Jurkat, Clone E6-1 (cell line): ENCODE data around the gene PARL.
A peak's percentile ranks its signal among the peaks of the same experiment; 100 is the strongest.
"Not testable (repeated sequence)": the region's sequence is repeated elsewhere in the genome, so short reads cannot be mapped to it uniquely, and the experiment has no call there.

Experiments
- DNase-seq: peaks from one replicate; pipeline ENCODE4 v3.0.0-alpha.2; 2011; ENCODE audit warnings: low read depth, low spot score
- H3K4me3 ChIP-seq: 2 replicates; pipeline ENCODE4 v1.5.1; 2011; ENCODE audit warnings: mild to moderate bottlenecking, low read length, control low read depth, moderate library complexity

Gene PARL

GRCh38 chr3:183807209-183807728 lies 77.4 kb downstream of the PARL start:
- no peak for DNase-seq
- H3K4me3 ChIP-seq: no peak overlapping the region

- no peak for DNase-seq
- H3K4me3 ChIP-seq: no peak overlapping the region
Observed at GRCh38 chr3:183802989-183803388, 81.7 kb downstream of the PARL start.

GRCh38 chr3:183801601-183802000 lies 83.1 kb downstream of the PARL start:
- no peak for DNase-seq
- H3K4me3 ChIP-seq: no peak overlapping the region

- no peak for DNase-seq
- no peak overlapping the region for H3K4me3 ChIP-seq
Observed at GRCh38 chr3:183800243-183800863, 84.3 kb downstream of the PARL start.

GRCh38 chr3:183799461-183799860 lies 85.2 kb downstream of the PARL start:
- no peak for DNase-seq
- H3K4me3 ChIP-seq: no peak overlapping the region

GRCh38 chr3:183797996-183798395 lies 86.7 kb downstream of the PARL start:
- DNase-seq: no peak
- H3K4me3 ChIP-seq: no peak overlapping the region

- no peak for DNase-seq
- no peak overlapping the region for H3K4me3 ChIP-seq
Observed at GRCh38 chr3:183796372-183796771, 88.3 kb downstream of the PARL start.

GRCh38 chr3:183794452-183794851 lies 90.2 kb downstream of the PARL start:
- DNase-seq: no peak
- no peak overlapping the region for H3K4me3 ChIP-seq

GRCh38 chr3:183792976-183793375 lies 91.7 kb downstream of the PARL start:
- H3K4me3 ChIP-seq: no peak overlapping the region
- no peak for DNase-seq

- DNase-seq: no peak
- no peak overlapping the region for H3K4me3 ChIP-seq
Observed at GRCh38 chr3:183790700-183791099, 94.0 kb downstream of the PARL start.

GRCh38 chr3:183789826-183790225 lies 94.9 kb downstream of the PARL start:
- DNase-seq: peak; percentile 78
- H3K4me3 ChIP-seq: no peak overlapping the region

- DNase-seq: not testable (repeated sequence)
Observed at GRCh38 chr3:183784503-183784902, 100.2 kb downstream of the PARL start.

GRCh38 chr3:183782576-183783276 lies 102.0 kb downstream of the PARL start:
- no peak for DNase-seq
- H3K4me3 ChIP-seq: no peak overlapping the region

More at GRCh38 chr3:183784503-183784902, 100.2 kb downstream of the PARL start:
- not testable (repeated sequence) for H3K4me3 ChIP-seq

- H3K4me3 ChIP-seq: no peak overlapping the region
- DNase-seq: no peak
Observed at GRCh38 chr3:183781246-183781645, 103.4 kb downstream of the PARL start.

- H3K4me3 ChIP-seq: no peak overlapping the region
- no peak for DNase-seq
Observed at GRCh38 chr3:183779896-183780465, 104.7 kb downstream of the PARL start.
